GM12865 (cell line): Measurements from ENCODE around the gene LPP.

Source experiments
- DNase-seq: peaks from one replicate; pipeline ENCODE4 v3.0.0; 2010; ENCODE audit warnings: low read depth
- H3K4me3 ChIP-seq: 2 replicates; pipeline ENCODE4 v1.5.1; 2011; ENCODE audit warnings: mild to moderate bottlenecking, low read depth, low read length, control low read depth
- TF ChIP-seq, protein P1 (sequence below): IDR thresholded peaks from 2 replicates; pipeline ENCODE4 v1.5.1; 2011; ENCODE audit warnings: low read length, control low read depth, low read depth, inconsistent platforms; ENCODE audit not compliant: insufficient read depth; ENCODE audit errors: missing control alignments

LPP gene

GRCh38 chr3:188149587-188149986 is 4.4 kb upstream of the LPP start:
- TF ChIP-seq, protein P1, sequence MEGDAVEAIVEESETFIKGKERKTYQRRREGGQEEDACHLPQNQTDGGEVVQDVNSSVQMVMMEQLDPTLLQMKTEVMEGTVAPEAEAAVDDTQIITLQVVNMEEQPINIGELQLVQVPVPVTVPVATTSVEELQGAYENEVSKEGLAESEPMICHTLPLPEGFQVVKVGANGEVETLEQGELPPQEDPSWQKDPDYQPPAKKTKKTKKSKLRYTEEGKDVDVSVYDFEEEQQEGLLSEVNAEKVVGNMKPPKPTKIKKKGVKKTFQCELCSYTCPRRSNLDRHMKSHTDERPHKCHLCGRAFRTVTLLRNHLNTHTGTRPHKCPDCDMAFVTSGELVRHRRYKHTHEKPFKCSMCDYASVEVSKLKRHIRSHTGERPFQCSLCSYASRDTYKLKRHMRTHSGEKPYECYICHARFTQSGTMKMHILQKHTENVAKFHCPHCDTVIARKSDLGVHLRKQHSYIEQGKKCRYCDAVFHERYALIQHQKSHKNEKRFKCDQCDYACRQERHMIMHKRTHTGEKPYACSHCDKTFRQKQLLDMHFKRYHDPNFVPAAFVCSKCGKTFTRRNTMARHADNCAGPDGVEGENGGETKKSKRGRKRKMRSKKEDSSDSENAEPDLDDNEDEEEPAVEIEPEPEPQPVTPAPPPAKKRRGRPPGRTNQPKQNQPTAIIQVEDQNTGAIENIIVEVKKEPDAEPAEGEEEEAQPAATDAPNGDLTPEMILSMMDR, result no peak
- no peak overlapping the region for H3K4me3 ChIP-seq
- DNase-seq, result no peak

- DNase-seq, result no peak
- no peak overlapping the region for H3K4me3 ChIP-seq
- TF ChIP-seq, protein P1, result no peak
These were observed 3.0 kb upstream of the LPP start for GRCh38 chr3:188150982-188151381.

DNA sequence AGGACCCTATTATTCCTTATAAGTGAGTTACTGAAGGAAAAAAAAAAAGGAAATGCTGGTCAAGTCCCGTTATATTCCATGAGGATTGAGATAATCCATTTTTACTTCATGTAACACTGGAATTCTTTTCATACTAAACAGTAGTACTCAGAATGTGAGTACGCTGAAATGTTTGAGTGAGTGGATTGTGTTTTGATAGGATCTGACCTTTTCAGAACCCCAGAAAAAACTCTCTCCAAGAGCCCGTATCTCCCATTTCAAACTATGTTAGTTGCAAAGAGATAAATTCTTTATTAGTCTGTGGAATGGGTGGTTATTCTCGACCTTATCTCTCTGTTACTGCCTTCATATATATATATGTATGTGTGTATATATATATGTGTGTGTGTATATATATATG is 2.5 kb upstream of the LPP start:
- TF ChIP-seq, protein P1, result no peak
- no peak overlapping the region for H3K4me3 ChIP-seq
- no peak for DNase-seq

DNA sequence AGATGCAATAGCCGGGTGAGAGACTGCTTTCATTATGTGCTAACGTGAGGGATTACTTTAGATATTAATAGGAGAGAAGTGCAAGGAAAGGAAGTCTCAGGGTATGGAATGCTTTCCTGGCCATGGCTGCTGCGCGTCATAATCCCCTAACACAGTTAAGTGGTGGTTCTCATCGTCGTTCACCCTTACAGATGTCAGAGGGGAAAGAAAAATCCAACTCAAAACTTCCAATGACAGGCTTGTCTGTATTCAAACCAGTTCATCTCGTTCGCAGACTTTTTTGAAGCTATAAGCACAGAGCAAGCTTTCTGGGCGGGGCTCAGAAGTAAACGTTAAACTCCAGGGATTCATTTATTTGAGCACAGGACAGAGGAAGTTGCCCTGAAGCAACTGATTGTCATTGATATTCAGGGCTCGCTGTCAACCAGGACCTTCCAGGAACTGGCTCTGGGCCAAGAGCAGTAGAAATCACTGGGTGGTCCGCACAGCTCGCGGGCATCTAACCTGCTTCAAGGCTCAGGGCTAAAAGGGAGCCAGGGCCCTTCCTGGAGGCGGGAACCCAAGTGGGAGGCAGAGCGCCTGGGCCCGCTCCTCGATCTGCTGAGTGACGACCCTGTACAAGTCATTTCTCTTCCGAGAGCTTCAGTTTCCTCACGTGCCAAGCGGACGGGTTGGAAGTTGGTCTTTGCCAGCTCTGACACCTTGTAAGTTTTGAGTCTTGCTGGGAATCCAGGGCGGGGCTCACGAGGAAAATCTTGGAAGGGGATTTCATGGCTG is 1.1 kb upstream of the LPP start:
- DNase-seq, result peak; percentile 8
- TF ChIP-seq, protein P1, result no peak
- peak overlapping the region; percentile 82; the same call in 1 of the 2 replicates for H3K4me3 ChIP-seq

DNA sequence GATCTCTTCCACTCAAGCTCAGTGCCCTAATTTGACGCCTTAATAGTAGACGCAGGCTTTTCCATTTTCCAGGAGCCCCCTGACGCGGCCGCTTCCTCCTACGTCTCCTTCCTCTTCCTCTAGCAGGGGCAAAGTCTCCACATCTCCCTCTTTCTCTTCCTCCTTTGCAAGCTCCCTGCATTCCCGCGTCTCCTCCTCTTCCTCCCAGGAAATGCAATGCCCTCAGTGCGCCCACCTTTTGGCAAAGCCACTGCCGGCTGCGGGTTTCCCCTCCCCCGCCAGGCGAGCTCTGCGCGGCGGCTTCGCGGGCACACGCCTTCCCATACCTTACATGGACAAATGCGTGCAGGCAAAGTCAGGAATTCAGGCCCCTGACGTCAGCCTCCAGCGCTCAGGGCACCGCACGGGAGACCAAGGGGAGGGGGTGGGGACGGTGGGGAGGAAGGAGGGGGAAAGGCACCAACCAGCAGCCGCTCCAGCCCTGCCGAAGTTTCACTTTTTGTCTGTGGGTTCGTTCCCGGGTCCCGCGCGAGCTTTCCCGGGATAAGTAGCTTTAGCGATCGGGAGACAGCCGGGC is 432 bp upstream of the LPP start:
- TF ChIP-seq, protein P1, result no peak
- peak overlapping the region; percentile 82 for H3K4me3 ChIP-seq
- no peak for DNase-seq

DNA sequence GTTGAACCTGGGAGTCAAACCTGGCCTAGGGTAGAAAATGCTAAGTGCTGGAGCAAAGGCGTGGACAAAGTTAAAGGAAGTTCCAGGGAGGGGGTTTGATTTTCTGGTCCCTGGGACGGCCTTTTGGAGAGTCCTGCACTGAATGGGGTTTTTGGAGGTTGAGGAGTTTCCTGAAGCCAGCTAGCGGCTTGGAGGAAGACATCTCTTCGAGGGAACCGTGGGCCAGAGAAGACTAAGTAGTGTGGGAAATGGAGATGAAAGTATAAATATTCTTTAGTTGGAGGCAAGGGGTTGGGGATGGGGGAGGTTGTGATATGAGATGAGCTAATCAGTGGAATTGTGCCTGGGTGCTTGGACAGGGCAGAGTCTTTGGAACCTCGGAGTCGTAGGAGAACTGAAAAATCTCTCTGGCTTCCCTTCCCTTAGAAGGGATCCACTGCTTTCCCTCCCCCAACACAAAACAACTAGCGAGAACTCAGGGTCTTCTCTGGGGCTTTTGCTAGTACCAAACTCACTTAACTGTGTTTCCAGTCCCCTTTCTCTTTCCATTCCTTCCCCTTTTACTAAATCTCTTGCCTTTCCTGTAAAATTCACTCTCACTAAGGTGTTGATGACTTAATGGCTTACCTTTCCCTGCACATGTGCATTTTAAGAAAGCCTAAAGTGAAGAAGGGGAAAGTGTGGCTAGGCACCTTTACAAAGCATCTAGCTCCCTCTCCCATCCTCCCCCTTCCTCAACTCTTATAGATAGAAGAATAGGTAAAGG is 1.0 kb downstream of the LPP start:
- peak overlapping the region; percentile 82 for H3K4me3 ChIP-seq
- no peak for DNase-seq
- TF ChIP-seq, protein P1, result no peak
